ENCODE data around the gene RASSF1. TPM values are rescaled to one million over a fixed set of nuclear protein-coding genes. Genes with fewer than 3 reads are reported as not detected.

RASSF1 gene
- total RNA-seq, 1 experiment from 2014 or later = 29.6 TPM

DNA sequence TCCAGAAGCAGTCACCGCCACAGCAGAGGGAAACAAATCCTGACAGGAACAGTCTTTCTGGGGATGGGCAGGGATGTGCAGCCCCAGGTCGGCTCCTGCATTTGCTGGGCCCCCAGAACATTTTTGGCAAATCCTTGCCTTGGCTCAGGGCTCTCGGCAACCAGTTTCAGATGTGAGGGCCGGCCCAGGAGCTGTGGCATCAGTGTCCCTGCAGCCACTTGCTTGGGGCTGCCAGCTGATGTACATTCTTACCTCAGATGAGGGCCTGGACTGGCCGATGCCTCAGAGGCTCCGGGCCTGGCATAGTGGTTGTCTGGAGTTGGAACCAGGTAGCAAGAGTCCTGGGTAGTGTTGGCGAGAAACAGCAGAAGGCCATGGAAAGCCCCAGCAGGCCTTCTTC, 14.2 kb upstream of the RASSF1 start:
- DNase-seq (ENCODE audit: low read depth, low spot score) = no peak
- Histone ChIP-seq H3K4me2 (ENCODE audit: low read length) (no peak overlapping the region), H3K27me3 (ENCODE audit: insufficient read depth, low read length) (no peaks in the 10 kb centered on the region), H4K20me1 (ENCODE audit: insufficient read depth) (no peaks in the 10 kb centered on the region), H3K4me1 (ENCODE audit: control insufficient read depth in 1 of 2, insufficient read depth in 2 of 2, low read length in 2 of 2) (peaks cover 12 to 51% of the 10 kb centered on the region in 2 experiments; a peak in 3 of 4 replicates), H3K9ac (ENCODE audit: low read length) (no peak overlapping the region), H2AFZ (ENCODE audit: low read depth, low read length, poor library complexity, severe bottlenecking) (no peak overlapping the region), H3K9me3 (ENCODE audit: control insufficient read depth in 1 of 2, insufficient read depth in 1 of 2, low read depth in 1 of 2, low read length in 2 of 2) (no peaks in the 10 kb centered on the region), H3K4me3 (replicated peaks in 1 of 2; ENCODE audit: low read depth in 1 of 2, low read length in 2 of 2) (no peak overlapping the region), H3K79me2 (ENCODE audit: insufficient read depth, low read length) (peaks cover 61% of the 10 kb centered on the region), H3K27ac (ENCODE audit: low read depth, low read length) (no peak overlapping the region), H3K36me3 (ENCODE audit: control insufficient read depth in 1 of 2, insufficient read depth in 2 of 2, low read length in 2 of 2) (peaks cover 14 to 31% of the 10 kb centered on the region in 2 experiments; a peak in 3 of 4 replicates), H3K9me2 (ENCODE audit: insufficient read depth) (no peaks in the 10 kb centered on the region)
- no peak for TF ChIP-seq RAD21 (IDR thresholded peaks at IDR 0.05; ENCODE audit: low read depth)
- TF ChIP-seq TCF7L2 (IDR thresholded peaks at IDR 0.05; ENCODE audit: borderline replicate concordance, extremely low read depth, insufficient read depth, insufficient read length) = no peak
- TF ChIP-seq JUND (IDR thresholded peaks at IDR 0.05) = no peak
- RAD21 ChIA-PET (ENCODE audit: low non-redundant PET in 1 of 2, low total read pairs in 2 of 2, uncharacterized antibody in 2 of 2, unreplicated experiment in 2 of 2) = no interaction called here
- intact Hi-C loops (cut with micrococcal nuclease) = loop anchor here (10.0 kb wide), 1 partner anchor 1030 kb away; the partner anchor contains the start of gene MANF
- no TSS peak for BruUV-seq (replicated peaks)
- ATAC-seq = no peak
- POLR2A ChIA-PET = no interaction called here
- CTCF ChIA-PET = no interaction called here

- ATAC-seq (no peak), DNase-seq (ENCODE audit: low read depth, low spot score) (no peak)
- no peak overlapping the region for H3K4me2 ChIP-seq (ENCODE audit: low read length)
- H3K4me1 ChIP-seq (ENCODE audit: control insufficient read depth in 1 of 2, insufficient read depth in 2 of 2, low read length in 2 of 2) = peaks cover 12 to 52% of the 10 kb centered on the region in 2 experiments; a peak in 3 of 4 replicates
- TF ChIP-seq SIN3A (IDR thresholded peaks at IDR 0.05; ENCODE audit: low read depth) (no peak), CEBPB (IDR thresholded peaks at IDR 0.05; ENCODE audit: low read depth) (no peak), EZH2phosphoT487 (IDR thresholded peaks at IDR 0.05; ENCODE audit: borderline replicate concordance) (no peak)
- peaks cover 62% of the 10 kb centered on the region for H3K79me2 ChIP-seq (ENCODE audit: insufficient read depth, low read length)
- no peak overlapping the region for H3K4me3 ChIP-seq (replicated peaks in 1 of 2; ENCODE audit: low read depth in 1 of 2, low read length in 2 of 2)
- no peak overlapping the region for H2AFZ ChIP-seq (ENCODE audit: low read depth, low read length, poor library complexity, severe bottlenecking)
- ChIA-PET POLR2A (interaction anchor here (1.1 kb wide), 1 partner anchor 17 kb away, joined by 3 read pairs; no protein-coding TSS in a partner anchor), CTCF (interaction anchor here (2.0 kb wide), 1 partner anchor 17 kb away, joined by 8 read pairs; no protein-coding TSS in a partner anchor), RAD21 (ENCODE audit: low non-redundant PET in 1 of 2, low total read pairs in 2 of 2, uncharacterized antibody in 2 of 2, unreplicated experiment in 2 of 2) (no interaction called here)
- H3K27me3 ChIP-seq (ENCODE audit: insufficient read depth, low read length) = no peaks in the 10 kb centered on the region
- no peak overlapping the region for H3K9ac ChIP-seq (ENCODE audit: low read length)
- intact Hi-C loops (cut with micrococcal nuclease) = loop anchor here (10.0 kb wide), 1 partner anchor 1031 kb away; the partner anchor contains the start of gene MANF
- H3K27ac ChIP-seq (ENCODE audit: low read depth, low read length) = no peak overlapping the region
- BruUV-seq (replicated peaks) = no TSS peak
- no peaks in the 10 kb centered on the region for H4K20me1 ChIP-seq (ENCODE audit: insufficient read depth)
- no peaks in the 10 kb centered on the region for H3K9me2 ChIP-seq (ENCODE audit: insufficient read depth)
- H3K9me3 ChIP-seq (ENCODE audit: control insufficient read depth in 1 of 2, insufficient read depth in 1 of 2, low read depth in 1 of 2, low read length in 2 of 2) = no peaks in the 10 kb centered on the region
- H3K36me3 ChIP-seq (ENCODE audit: control insufficient read depth in 1 of 2, insufficient read depth in 2 of 2, low read length in 2 of 2) = peaks cover 14 to 31% of the 10 kb centered on the region in 2 experiments; a peak in 3 of 4 replicates
Observed at GRCh38 chr3:50354186-50354764, 13.6 kb upstream of the RASSF1 start.
